ENCODE results near the gene CYP19A1.

DNA sequence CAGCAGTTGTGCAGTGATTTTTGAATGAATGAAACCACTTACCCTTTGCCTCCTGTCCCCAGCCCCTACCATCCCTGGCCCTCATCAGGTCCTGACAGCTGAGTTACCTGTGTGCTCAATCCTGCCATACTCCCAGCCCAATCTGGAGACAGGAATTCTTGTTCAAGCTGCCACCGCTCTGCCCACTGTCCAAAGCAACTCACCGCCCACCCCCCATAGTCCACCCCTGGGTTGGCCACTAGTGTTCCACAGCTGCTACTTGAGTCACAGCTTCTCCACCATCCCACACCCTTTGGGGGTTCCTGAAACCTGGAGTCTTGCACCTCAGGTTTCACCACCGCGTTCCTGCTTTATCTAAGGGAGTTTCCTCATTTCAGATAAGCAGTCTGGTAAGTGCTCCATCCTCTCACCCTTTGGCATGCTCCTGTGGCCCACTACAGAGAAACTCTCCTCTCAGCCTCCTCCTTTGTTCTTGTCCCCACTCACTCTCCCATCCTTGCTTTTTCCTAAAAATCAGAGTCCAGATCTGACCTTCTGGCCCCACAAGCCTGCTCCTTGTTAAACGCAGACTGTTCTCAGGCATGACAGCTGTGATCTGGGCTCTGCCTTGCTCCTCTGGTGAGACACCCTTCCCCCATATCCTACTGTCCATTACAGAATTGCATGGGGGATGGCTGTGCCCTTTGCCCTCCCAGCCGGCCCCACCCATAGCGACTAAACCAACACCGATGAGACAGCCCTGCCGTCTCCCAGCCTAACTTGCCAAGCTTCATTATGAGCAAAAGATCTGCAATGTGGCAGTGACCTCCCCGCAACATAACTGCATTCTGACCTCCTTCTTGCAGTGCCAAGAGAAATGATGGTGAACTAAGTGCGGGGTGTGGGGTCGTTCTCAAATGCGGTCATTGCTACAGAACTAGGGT is 50.0 kb downstream of the CYP19A1 start:
- TF ChIP-seq, protein P1, sequence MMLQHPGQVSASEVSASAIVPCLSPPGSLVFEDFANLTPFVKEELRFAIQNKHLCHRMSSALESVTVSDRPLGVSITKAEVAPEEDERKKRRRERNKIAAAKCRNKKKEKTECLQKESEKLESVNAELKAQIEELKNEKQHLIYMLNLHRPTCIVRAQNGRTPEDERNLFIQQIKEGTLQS (IDR thresholded peaks at IDR 0.05), result no peak
- TF ChIP-seq, protein P2, sequence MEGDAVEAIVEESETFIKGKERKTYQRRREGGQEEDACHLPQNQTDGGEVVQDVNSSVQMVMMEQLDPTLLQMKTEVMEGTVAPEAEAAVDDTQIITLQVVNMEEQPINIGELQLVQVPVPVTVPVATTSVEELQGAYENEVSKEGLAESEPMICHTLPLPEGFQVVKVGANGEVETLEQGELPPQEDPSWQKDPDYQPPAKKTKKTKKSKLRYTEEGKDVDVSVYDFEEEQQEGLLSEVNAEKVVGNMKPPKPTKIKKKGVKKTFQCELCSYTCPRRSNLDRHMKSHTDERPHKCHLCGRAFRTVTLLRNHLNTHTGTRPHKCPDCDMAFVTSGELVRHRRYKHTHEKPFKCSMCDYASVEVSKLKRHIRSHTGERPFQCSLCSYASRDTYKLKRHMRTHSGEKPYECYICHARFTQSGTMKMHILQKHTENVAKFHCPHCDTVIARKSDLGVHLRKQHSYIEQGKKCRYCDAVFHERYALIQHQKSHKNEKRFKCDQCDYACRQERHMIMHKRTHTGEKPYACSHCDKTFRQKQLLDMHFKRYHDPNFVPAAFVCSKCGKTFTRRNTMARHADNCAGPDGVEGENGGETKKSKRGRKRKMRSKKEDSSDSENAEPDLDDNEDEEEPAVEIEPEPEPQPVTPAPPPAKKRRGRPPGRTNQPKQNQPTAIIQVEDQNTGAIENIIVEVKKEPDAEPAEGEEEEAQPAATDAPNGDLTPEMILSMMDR (IDR thresholded peaks at IDR 0.05; ENCODE audit: low read depth, low read length, missing input control), result no peak
- no peak for TF ChIP-seq EGR1 (IDR thresholded peaks at IDR 0.05; ENCODE audit: low read depth in 2 of 2)
- TF ChIP-seq FOXA1 (IDR thresholded peaks at IDR 0.05), result no peak
- no peak for TF ChIP-seq TAF1 (conservative IDR thresholded peaks at IDR 0.05)
- no peak for TF ChIP-seq GABPA (IDR thresholded peaks at IDR 0.05 in 1 of 2, conservative IDR thresholded peaks at IDR 0.05 in 1 of 2)
